NB4 (cell line): ENCODE data around the gene NT5DC3.

Experiments used
- DNase-seq: peaks from one replicate; pipeline ENCODE4 v3.0.0; 2010; ENCODE audit warnings: low read depth
- H3K4me3 ChIP-seq: one replicate; pipeline ENCODE4 v1.5.1; 2011; ENCODE audit warnings: mild to moderate bottlenecking, low read depth, low read length, moderate library complexity
- MYC ChIP-seq: IDR thresholded peaks from 2 replicates; pipeline ENCODE4 v1.6.1; 2011; ENCODE audit warnings: low read depth, low read length
- POLR2A ChIP-seq: IDR thresholded peaks from 2 replicates; pipeline ENCODE4 v1.6.1; 2011; ENCODE audit warnings: mild to moderate bottlenecking; ENCODE audit not compliant: insufficient read length; ENCODE audit errors: extremely low read depth
- TF ChIP-seq, protein P1 (sequence below): IDR thresholded peaks from 2 replicates; pipeline ENCODE4 v1.6.1; 2011; ENCODE audit warnings: low read depth, low read length
- TF ChIP-seq, protein P2 (sequence below): IDR thresholded peaks from one replicate; pipeline ENCODE4 v1.5.1; 2012; ENCODE audit warnings: low read depth, low read length

NT5DC3 gene

GRCh38 chr12:103794309-103795213 is 46.5 kb downstream of the NT5DC3 start:
- DNase-seq = no peak
- TF ChIP-seq, protein P1, sequence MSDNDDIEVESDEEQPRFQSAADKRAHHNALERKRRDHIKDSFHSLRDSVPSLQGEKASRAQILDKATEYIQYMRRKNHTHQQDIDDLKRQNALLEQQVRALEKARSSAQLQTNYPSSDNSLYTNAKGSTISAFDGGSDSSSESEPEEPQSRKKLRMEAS = no peak
- no peak for TF ChIP-seq POLR2A
- H3K4me3 ChIP-seq = no peak overlapping the region

DNA sequence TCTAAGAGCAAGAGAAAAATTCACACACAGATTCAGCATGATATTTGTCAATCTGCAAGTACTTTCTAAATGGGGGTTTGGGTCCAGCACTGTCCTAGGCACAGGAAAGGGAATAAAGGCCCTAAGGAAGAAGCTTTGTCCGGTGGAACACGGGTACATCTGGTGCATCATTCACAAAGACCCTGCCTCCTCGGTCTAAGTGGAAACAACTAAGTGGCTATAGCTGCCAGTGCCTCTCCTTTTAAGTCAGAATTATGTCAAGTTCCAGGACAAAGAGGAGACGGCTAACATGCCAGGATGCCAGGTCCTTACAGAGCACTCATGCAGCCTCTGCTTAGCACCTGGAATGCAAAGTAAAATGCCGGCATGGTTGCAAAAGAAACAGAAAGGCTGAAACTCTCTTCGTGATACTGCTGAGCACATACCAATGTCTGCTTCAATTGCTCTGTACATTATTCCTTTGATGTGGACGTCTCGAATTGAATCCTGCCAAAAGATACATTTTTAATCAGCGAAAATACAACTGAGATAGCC is 47.5 kb downstream of the NT5DC3 start:
- TF ChIP-seq POLR2A = no peak
- TF ChIP-seq, protein P2, sequence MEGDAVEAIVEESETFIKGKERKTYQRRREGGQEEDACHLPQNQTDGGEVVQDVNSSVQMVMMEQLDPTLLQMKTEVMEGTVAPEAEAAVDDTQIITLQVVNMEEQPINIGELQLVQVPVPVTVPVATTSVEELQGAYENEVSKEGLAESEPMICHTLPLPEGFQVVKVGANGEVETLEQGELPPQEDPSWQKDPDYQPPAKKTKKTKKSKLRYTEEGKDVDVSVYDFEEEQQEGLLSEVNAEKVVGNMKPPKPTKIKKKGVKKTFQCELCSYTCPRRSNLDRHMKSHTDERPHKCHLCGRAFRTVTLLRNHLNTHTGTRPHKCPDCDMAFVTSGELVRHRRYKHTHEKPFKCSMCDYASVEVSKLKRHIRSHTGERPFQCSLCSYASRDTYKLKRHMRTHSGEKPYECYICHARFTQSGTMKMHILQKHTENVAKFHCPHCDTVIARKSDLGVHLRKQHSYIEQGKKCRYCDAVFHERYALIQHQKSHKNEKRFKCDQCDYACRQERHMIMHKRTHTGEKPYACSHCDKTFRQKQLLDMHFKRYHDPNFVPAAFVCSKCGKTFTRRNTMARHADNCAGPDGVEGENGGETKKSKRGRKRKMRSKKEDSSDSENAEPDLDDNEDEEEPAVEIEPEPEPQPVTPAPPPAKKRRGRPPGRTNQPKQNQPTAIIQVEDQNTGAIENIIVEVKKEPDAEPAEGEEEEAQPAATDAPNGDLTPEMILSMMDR = no peak
- no peak for TF ChIP-seq MYC
- TF ChIP-seq, protein P1 = no peak
- no peak for DNase-seq
- no peak overlapping the region for H3K4me3 ChIP-seq

DNA sequence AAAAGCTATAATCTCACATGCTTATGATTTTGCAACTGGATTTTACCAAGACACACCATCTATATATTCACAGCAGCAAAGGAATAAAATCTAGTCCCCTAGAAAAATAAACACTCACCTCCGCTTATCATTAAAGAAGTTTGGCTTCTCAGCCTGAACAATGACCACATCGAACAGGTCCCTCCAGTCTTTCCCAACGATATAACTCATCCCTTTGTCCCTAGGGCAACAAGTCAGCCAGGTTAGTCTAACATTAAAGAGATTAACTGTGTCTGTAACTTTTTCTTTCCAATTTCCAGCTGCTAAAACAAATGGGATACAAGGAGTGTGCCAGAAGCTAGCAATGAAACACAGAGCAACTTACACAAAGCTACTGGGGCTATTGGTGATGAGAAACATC is 48.0 kb downstream of the NT5DC3 start:
- TF ChIP-seq, protein P1 = no peak
- TF ChIP-seq MYC (no peak), POLR2A (no peak)
- TF ChIP-seq, protein P2 = no peak
- no peak overlapping the region for H3K4me3 ChIP-seq
- DNase-seq = no peak

- TF ChIP-seq MYC (no peak), POLR2A (no peak)
- TF ChIP-seq, protein P2 = no peak
- TF ChIP-seq, protein P1 = no peak
- H3K4me3 ChIP-seq = no peak overlapping the region
- DNase-seq = no peak
Observed at GRCh38 chr12:103791350-103791920, 49.6 kb downstream of the NT5DC3 start.

GRCh38 chr12:103786201-103786600 is 54.8 kb downstream of the NT5DC3 start:
- TF ChIP-seq POLR2A (no peak), MYC (no peak)
- TF ChIP-seq, protein P2 = no peak
- TF ChIP-seq, protein P1 = no peak
- H3K4me3 ChIP-seq = no peak overlapping the region
- DNase-seq = no peak
